IPS-20b (cell line): Measurements from ENCODE around the gene ALPG.
"Not testable (repeated sequence)": the region's sequence is repeated elsewhere in the genome, so short reads cannot be mapped to it uniquely, and the experiment has no call there.

Experiments used
- H3K27ac ChIP-seq: one replicate; pipeline ENCODE4 v1.5.1; 2013; ENCODE audit warnings: low read length
- H3K27me3 ChIP-seq: 2 replicates; pipeline ENCODE4 v1.6.1; 2013; ENCODE audit warnings: mild to moderate bottlenecking, low read length, inconsistent platforms; ENCODE audit not compliant: insufficient read depth
- H3K36me3 ChIP-seq: 2 replicates; pipeline ENCODE4 v1.6.1; 2013; ENCODE audit warnings: low read depth, mild to moderate bottlenecking, inconsistent platforms, low read length, moderate library complexity; ENCODE audit not compliant: insufficient read depth
- H3K4me1 ChIP-seq: 2 replicates; pipeline ENCODE4 v1.6.1; 2013; ENCODE audit warnings: mild to moderate bottlenecking, control low read depth, inconsistent platforms, low read length, moderate library complexity; ENCODE audit not compliant: insufficient read depth
- H3K4me3 ChIP-seq: 2 replicates; pipeline ENCODE4 v1.5.1; 2013; ENCODE audit warnings: mild to moderate bottlenecking, low read length, inconsistent platforms
- H3K9ac ChIP-seq: 2 replicates; pipeline ENCODE4 v1.6.1; 2013; ENCODE audit warnings: low read depth, mild to moderate bottlenecking, inconsistent platforms, low read length, moderate library complexity
- H3K9me3 ChIP-seq: 2 replicates; pipeline ENCODE4 v1.6.1; 2013; ENCODE audit warnings: mild to moderate bottlenecking, low read depth, low read length, inconsistent platforms; ENCODE audit not compliant: insufficient read depth

Gene ALPG

GRCh38 chr2:232449964-232450363 lies 43.3 kb downstream of the ALPG start:
- H3K9me3 ChIP-seq: no peaks in the 10 kb centered on the region
- no peaks in the 10 kb centered on the region for H3K36me3 ChIP-seq
- no peak overlapping the region for H3K9ac ChIP-seq
- H3K27ac ChIP-seq: no peak overlapping the region
- no peaks in the 10 kb centered on the region for H3K27me3 ChIP-seq
- H3K4me3 ChIP-seq: no peak overlapping the region
- H3K4me1 ChIP-seq: no peaks in the 10 kb centered on the region; the same call in 1 of the 2 replicates

GRCh38 chr2:232451645-232452044 lies 45.0 kb downstream of the ALPG start:
- not testable (repeated sequence) for H3K4me3 ChIP-seq, H3K9ac ChIP-seq, H3K36me3 ChIP-seq

GRCh38 chr2:232454630-232455029 lies 48.0 kb downstream of the ALPG start:
- no peaks in the 10 kb centered on the region for H3K27me3 ChIP-seq
- no peaks in the 10 kb centered on the region for H3K4me1 ChIP-seq
- H3K9me3 ChIP-seq: no peaks in the 10 kb centered on the region
- no peak overlapping the region for H3K4me3 ChIP-seq
- no peaks in the 10 kb centered on the region for H3K36me3 ChIP-seq
- H3K27ac ChIP-seq: no peak overlapping the region
- H3K9ac ChIP-seq: no peak overlapping the region

More at GRCh38 chr2:232451645-232452044, 45.0 kb downstream of the ALPG start:
- not testable (repeated sequence) for H3K9me3 ChIP-seq, H3K4me1 ChIP-seq, H3K27ac ChIP-seq, H3K27me3 ChIP-seq

- no peak within 1 kb of the TSS for H3K9ac ChIP-seq
- H3K36me3 ChIP-seq: no peaks in the 10 kb centered on the region
- no peak within 1 kb of the TSS for H3K27ac ChIP-seq
- no peaks in the 10 kb centered on the region for H3K4me1 ChIP-seq
- no peak within 1 kb of the TSS for H3K4me3 ChIP-seq
- no peaks in the 10 kb centered on the region for H3K27me3 ChIP-seq
- no peaks in the 10 kb centered on the region for H3K9me3 ChIP-seq
Measured at GRCh38 chr2:232455426-232456255, 49.0 kb downstream of the ALPG start, which contains the start of gene ALPI. TSS of gene ALPI (plus strand) at chr2:232456153. CDS start at chr2:232456200, 47 bp downstream.

- Histone ChIP-seq H3K27me3 (no peaks in the 10 kb centered on the region), H3K9ac (no peak overlapping the region), H3K4me1 (no peaks in the 10 kb centered on the region), H3K27ac (no peak overlapping the region), H3K36me3 (no peaks in the 10 kb centered on the region), H3K9me3 (no peaks in the 10 kb centered on the region), H3K4me3 (no peak overlapping the region)
Measured at GRCh38 chr2:232456296-232457120, 49.9 kb downstream of the ALPG start.

GRCh38 chr2:232457121-232458011 lies 50.7 kb downstream of the ALPG start:
- Histone ChIP-seq H3K36me3 (no peaks in the 10 kb centered on the region), H3K4me1 (no peaks in the 10 kb centered on the region), H3K4me3 (no peak overlapping the region), H3K9me3 (no peaks in the 10 kb centered on the region), H3K27ac (no peak overlapping the region), H3K9ac (no peak overlapping the region), H3K27me3 (no peaks in the 10 kb centered on the region)

GRCh38 chr2:232458051-232458660 lies 51.5 kb downstream of the ALPG start:
- no peaks in the 10 kb centered on the region for H3K36me3 ChIP-seq
- H3K4me1 ChIP-seq: no peaks in the 10 kb centered on the region
- no peaks in the 10 kb centered on the region for H3K9me3 ChIP-seq
- no peak overlapping the region for H3K9ac ChIP-seq
- no peak overlapping the region for H3K4me3 ChIP-seq
- no peaks in the 10 kb centered on the region for H3K27me3 ChIP-seq
- no peak overlapping the region for H3K27ac ChIP-seq

- H3K9ac ChIP-seq: no peak overlapping the region
- H3K36me3 ChIP-seq: no peaks in the 10 kb centered on the region
Measured at GRCh38 chr2:232458661-232459418, 52.2 kb downstream of the ALPG start.

GRCh38 chr2:232459419-232460035 lies 52.9 kb downstream of the ALPG start:
- H3K4me3 ChIP-seq: no peak overlapping the region
- no peaks in the 10 kb centered on the region for H3K36me3 ChIP-seq
- H3K27ac ChIP-seq: no peak overlapping the region
- H3K27me3 ChIP-seq: no peaks in the 10 kb centered on the region
- no peaks in the 10 kb centered on the region for H3K9me3 ChIP-seq
- no peak overlapping the region for H3K9ac ChIP-seq
- no peaks in the 10 kb centered on the region for H3K4me1 ChIP-seq

More at GRCh38 chr2:232458661-232459418, 52.2 kb downstream of the ALPG start:
- H3K9me3 ChIP-seq: no peaks in the 10 kb centered on the region
- no peak overlapping the region for H3K27ac ChIP-seq
- no peaks in the 10 kb centered on the region for H3K4me1 ChIP-seq
- H3K4me3 ChIP-seq: no peak overlapping the region
- H3K27me3 ChIP-seq: no peaks in the 10 kb centered on the region

- no peaks in the 10 kb centered on the region for H3K4me1 ChIP-seq
- no peaks in the 10 kb centered on the region for H3K36me3 ChIP-seq
- H3K27me3 ChIP-seq: no peaks in the 10 kb centered on the region
- no peak overlapping the region for H3K4me3 ChIP-seq
- no peak overlapping the region for H3K9ac ChIP-seq
- H3K9me3 ChIP-seq: no peaks in the 10 kb centered on the region
- H3K27ac ChIP-seq: no peak overlapping the region
Measured at GRCh38 chr2:232460171-232460570, 53.5 kb downstream of the ALPG start.
